Spinal cord (tissue), 10 donors: ENCODE data around the gene DLG2. TPM values are rescaled to one million over a fixed set of nuclear protein-coding genes. Genes with fewer than 3 reads are reported as not detected.
A peak's percentile ranks its signal among the peaks of the same experiment; 100 is the strongest.

Experiments
- DNase-seq, 6 donors: peaks; one replicate each; pipeline versions ENCODE4 v3.0.0 to v3.0.0-alpha.2; 2013 to 2015; ENCODE audit warnings: low spot score in 6 of 6, low read depth in 4 of 6
- H3K27ac ChIP-seq: one replicate; pipeline ENCODE4 v1.5.1; 2013; ENCODE audit warnings: low read depth, low read length, control low read depth
- H3K27me3 ChIP-seq: one replicate; pipeline ENCODE4 v1.6.1; 2013; ENCODE audit warnings: low read length; ENCODE audit not compliant: control insufficient read depth, insufficient read depth
- H3K36me3 ChIP-seq: one replicate; pipeline ENCODE4 v1.6.1; 2013; ENCODE audit warnings: low read length; ENCODE audit not compliant: control insufficient read depth, insufficient read depth
- H3K4me1 ChIP-seq: one replicate; pipeline ENCODE4 v1.6.1; 2013; ENCODE audit warnings: low read length; ENCODE audit not compliant: control insufficient read depth, insufficient read depth
- H3K4me3 ChIP-seq: one replicate; pipeline ENCODE4 v1.5.1; 2013; ENCODE audit warnings: low read depth, low read length, control low read depth
- H3K9me3 ChIP-seq: one replicate; pipeline ENCODE4 v1.6.1; 2013; ENCODE audit warnings: low read length; ENCODE audit not compliant: control insufficient read depth, insufficient read depth
- WGBS: methylation state at CpG from one replicate; pipeline ENCODE4 v1.1.5; 2013; ENCODE audit warnings: missing lambda C conversion rate; ENCODE audit not compliant: insufficient coverage; 5-methylcytosine and 5-hydroxymethylcytosine counted together
- polyA plus RNA-seq, 2 donors: library from polyadenylated mRNA; unstranded; fragments of 120-200 nt; gene quantifications; one replicate each; pipeline ENCODE4 v1.2.1, GENCODE V29; 2013; ENCODE audit not compliant: insufficient read length in 2 of 2
- total RNA-seq, 2 donors: library from RNA; depleted of rRNA in 1 of 2; stranded (reverse); fragments of 120-200 nt in 1 of 2; fragments of >200 nt in 1 of 2; gene quantifications; one replicate each; pipeline versions ENCODE4 v1.2.3 to v1.2.4, GENCODE V29; 2013 to 2014
- donor health status: healthy.

DLG2 gene
- total and polyA plus RNA-seq, 4 donors, result 37.7 to 111 (median 49.0) TPM

GRCh38 chr11:84137505-84137904 is 1489.6 kb downstream of the DLG2 start:
- no peaks in the 10 kb centered on the region for H3K4me1 ChIP-seq
- H3K4me3 ChIP-seq, result no peak overlapping the region
- no peak overlapping the region for H3K27ac ChIP-seq
- H3K9me3 ChIP-seq, result no peaks in the 10 kb centered on the region
- H3K36me3 ChIP-seq, result no peaks in the 10 kb centered on the region
- H3K27me3 ChIP-seq, result no peaks in the 10 kb centered on the region
- peak in 1 of 6 donors; percentile 70 for DNase-seq

GRCh38 chr11:84136926-84137325 is 1490.2 kb downstream of the DLG2 start:
- no peaks in the 10 kb centered on the region for H3K4me1 ChIP-seq
- H3K36me3 ChIP-seq, result no peaks in the 10 kb centered on the region
- peak in 1 of 6 donors; percentile 3 for DNase-seq
- H3K27me3 ChIP-seq, result no peaks in the 10 kb centered on the region
- no peaks in the 10 kb centered on the region for H3K9me3 ChIP-seq
- no peak overlapping the region for H3K4me3 ChIP-seq
- H3K27ac ChIP-seq, result no peak overlapping the region

DNA sequence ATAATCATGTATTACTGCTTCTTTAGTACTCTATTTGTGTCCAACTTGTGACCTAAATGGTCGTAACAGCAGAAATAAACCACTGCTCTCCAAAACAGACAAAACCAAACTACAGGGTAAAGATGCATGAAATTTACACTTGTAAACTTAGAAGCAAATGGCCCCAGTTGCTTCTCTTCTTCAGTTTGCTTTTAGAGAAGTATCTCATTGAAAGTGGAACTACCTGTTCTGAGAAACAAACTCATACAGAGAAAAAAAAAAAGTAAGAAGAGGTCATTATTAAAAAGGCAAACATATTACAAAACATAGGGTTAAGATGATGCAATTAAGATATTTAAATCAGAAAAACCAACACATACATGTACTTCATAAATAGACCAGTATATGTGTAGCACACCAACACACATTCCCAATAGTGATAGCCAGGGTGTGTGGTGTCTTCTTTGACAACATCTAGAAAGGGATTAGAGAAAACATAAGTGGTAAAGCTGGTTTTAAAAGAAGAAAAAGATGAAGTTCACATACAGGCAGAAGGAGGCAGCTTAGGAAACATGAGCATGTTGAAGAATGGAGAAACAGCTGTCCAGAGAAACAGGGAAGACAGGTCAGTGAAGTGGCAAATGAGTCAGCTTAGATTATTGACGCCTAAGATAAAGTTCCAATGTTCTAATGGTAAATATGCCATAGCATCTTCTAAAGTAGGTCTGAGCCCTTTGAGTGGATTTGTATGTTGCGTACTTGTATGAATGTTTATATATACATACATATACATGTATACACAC is 1496.3 kb downstream of the DLG2 start:
- no peaks in the 10 kb centered on the region for H3K9me3 ChIP-seq
- no peaks in the 10 kb centered on the region for H3K4me1 ChIP-seq
- no peak for DNase-seq
- no peak overlapping the region for H3K4me3 ChIP-seq
- WGBS, result 100% methylated on average over 1 of the region's 3 CpGs
- no peak overlapping the region for H3K27ac ChIP-seq
- no peaks in the 10 kb centered on the region for H3K36me3 ChIP-seq
- H3K27me3 ChIP-seq, result no peaks in the 10 kb centered on the region

DNA sequence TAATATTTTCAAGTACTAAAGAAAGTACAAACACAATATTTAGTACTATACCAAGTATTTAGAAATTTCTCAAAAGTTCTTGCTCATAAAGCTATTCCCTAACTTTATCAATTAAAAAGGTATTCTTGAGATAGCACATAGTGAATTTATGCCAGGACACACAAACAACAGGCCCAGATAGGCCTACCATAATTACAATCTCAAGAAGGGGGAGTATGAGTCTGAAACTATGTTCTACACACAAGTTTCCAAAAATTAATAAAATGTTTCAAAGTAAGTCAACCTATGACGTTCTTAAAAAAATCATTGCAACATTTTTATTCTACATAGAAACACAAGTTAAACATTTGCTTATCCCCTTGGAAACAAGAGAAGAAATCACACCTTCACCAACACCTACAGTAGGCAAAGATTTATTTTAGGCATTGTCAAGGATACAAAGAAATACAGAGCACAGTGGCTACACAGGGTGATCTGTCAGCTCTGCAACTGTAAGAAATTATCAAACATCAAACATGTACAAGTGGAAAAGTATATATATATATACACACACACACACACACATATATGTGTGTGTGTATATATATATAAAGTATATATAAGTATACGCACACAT is 1497.1 kb downstream of the DLG2 start:
- WGBS, result 83% methylated on average over 1 of the region's 2 CpGs
- H3K27ac ChIP-seq, result no peak overlapping the region
- H3K9me3 ChIP-seq, result no peaks in the 10 kb centered on the region

DNA sequence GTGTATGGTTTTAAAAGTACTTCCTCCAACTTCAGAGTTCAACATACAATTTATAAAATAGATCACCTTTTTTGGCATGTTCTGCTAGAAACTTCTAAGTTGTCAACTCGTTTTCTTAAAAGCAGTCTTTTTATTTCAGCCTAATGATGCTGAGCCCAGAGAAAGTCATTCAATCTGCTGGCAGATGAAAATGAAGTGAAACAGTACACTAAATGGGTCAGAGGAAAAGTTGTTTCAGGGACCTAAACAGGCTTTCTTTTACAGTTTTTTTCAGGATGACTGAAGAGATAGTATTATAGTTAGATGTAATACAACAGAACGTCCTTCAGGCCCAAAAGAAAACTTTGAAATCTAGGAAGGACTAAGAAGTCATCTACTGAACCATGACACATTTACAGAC is 1498.3 kb downstream of the DLG2 start:
- WGBS, result no CpG with 5 or more reads among the region's 2 CpGs
- Histone ChIP-seq H3K27me3 (no peaks in the 10 kb centered on the region), H3K9me3 (no peaks in the 10 kb centered on the region), H3K36me3 (no peaks in the 10 kb centered on the region), H3K27ac (no peak overlapping the region), H3K4me3 (no peak overlapping the region), H3K4me1 (no peaks in the 10 kb centered on the region)
- DNase-seq, result peak in 2 of 6 donors; percentile 15 to 37

More for the DNA sequence above, 1497.1 kb downstream of the DLG2 start:
- Histone ChIP-seq H3K4me1 (no peaks in the 10 kb centered on the region), H3K36me3 (no peaks in the 10 kb centered on the region), H3K27me3 (no peaks in the 10 kb centered on the region), H3K4me3 (no peak overlapping the region)
- DNase-seq, result no peak

GRCh38 chr11:84117394-84117793 is 1509.8 kb downstream of the DLG2 start:
- H3K27ac ChIP-seq, result no peak overlapping the region
- WGBS, result no CpG with 5 or more reads among the region's 1 CpG

GRCh38 chr11:84106541-84106940 is 1520.6 kb downstream of the DLG2 start:
- Histone ChIP-seq H3K36me3 (no peaks in the 10 kb centered on the region), H3K9me3 (no peaks in the 10 kb centered on the region), H3K27me3 (no peaks in the 10 kb centered on the region), H3K4me1 (peaks cover 3% of the 10 kb centered on the region), H3K27ac (no peak overlapping the region), H3K4me3 (no peak overlapping the region)
- peak in 1 of 6 donors; percentile 54 for DNase-seq

More at GRCh38 chr11:84117394-84117793, 1509.8 kb downstream of the DLG2 start:
- DNase-seq, result no peak
- H3K4me1 ChIP-seq, result no peaks in the 10 kb centered on the region
- H3K9me3 ChIP-seq, result peaks cover 4% of the 10 kb centered on the region
- no peaks in the 10 kb centered on the region for H3K36me3 ChIP-seq
- H3K4me3 ChIP-seq, result no peak overlapping the region
- no peaks in the 10 kb centered on the region for H3K27me3 ChIP-seq

GRCh38 chr11:84105148-84105547 is 1522.0 kb downstream of the DLG2 start:
- Histone ChIP-seq H3K27ac (no peak overlapping the region), H3K4me1 (peaks cover 3% of the 10 kb centered on the region), H3K27me3 (no peaks in the 10 kb centered on the region), H3K9me3 (no peaks in the 10 kb centered on the region), H3K4me3 (no peak overlapping the region), H3K36me3 (no peaks in the 10 kb centered on the region)
- WGBS, result no CpG with 5 or more reads among the region's 3 CpGs
- no peak for DNase-seq

GRCh38 chr11:84103096-84103495 is 1524.0 kb downstream of the DLG2 start:
- Histone ChIP-seq H3K9me3 (no peaks in the 10 kb centered on the region), H3K4me3 (no peak overlapping the region), H3K4me1 (peaks cover 3% of the 10 kb centered on the region), H3K27me3 (no peaks in the 10 kb centered on the region), H3K36me3 (no peaks in the 10 kb centered on the region), H3K27ac (peak overlapping the region; percentile 52)
- no CpG with 5 or more reads among the region's 1 CpG for WGBS
- DNase-seq, result peak in 5 of 6 donors; percentile 42 to 94 (median 45)

GRCh38 chr11:84097186-84097585 is 1530.0 kb downstream of the DLG2 start:
- Histone ChIP-seq H3K27ac (no peak overlapping the region), H3K4me3 (no peak overlapping the region), H3K9me3 (no peaks in the 10 kb centered on the region), H3K4me1 (no peaks in the 10 kb centered on the region), H3K36me3 (no peaks in the 10 kb centered on the region), H3K27me3 (no peaks in the 10 kb centered on the region)
- WGBS, result 43% methylated on average over 3 of the region's 3 CpGs
- DNase-seq, result no peak
